Measurements from ENCODE around the gene PVALEF. TPM values are rescaled to one million over a fixed set of nuclear protein-coding genes. Genes with fewer than 3 reads are reported as not detected.

PVALEF gene
- total RNA-seq, 4 donors from 2014 or later: not detected

GRCh38 chr17:81180836-81181810 is 15.8 kb downstream of the PVALEF start:
- no peak for TF ChIP-seq POLR2AphosphoS5 (IDR thresholded peaks at IDR 0.05)
- Histone ChIP-seq H3K27ac (no peak overlapping the region), H3K4me3 (no peak overlapping the region), H3K36me3 (no peaks in the 10 kb centered on the region), H3K27me3 (peaks cover 16% of the 10 kb centered on the region), H3K4me1 (no peaks in the 10 kb centered on the region), H3K9me3 (no peaks in the 10 kb centered on the region)
- WGBS: 91% methylated on average over 29 of the region's 49 CpGs
- no peak for DNase-seq (ENCODE audit: low spot score in 2 of 2)

GRCh38 chr17:81181811-81182185 is 16.5 kb downstream of the PVALEF start:
- no CpG with 5 or more reads among the region's 19 CpGs for WGBS
- TF ChIP-seq CTCF (IDR thresholded peaks at IDR 0.05): no peak
- TF ChIP-seq EP300 (IDR thresholded peaks at IDR 0.05): no peak
- TF ChIP-seq POLR2A (IDR thresholded peaks at IDR 0.05): no peak
- no peak for TF ChIP-seq POLR2AphosphoS5 (IDR thresholded peaks at IDR 0.05)
- peaks cover 16% of the 10 kb centered on the region for H3K27me3 ChIP-seq
- no peaks in the 10 kb centered on the region for H3K36me3 ChIP-seq
- H3K4me1 ChIP-seq: no peaks in the 10 kb centered on the region
- no peak for DNase-seq (ENCODE audit: low spot score in 2 of 2)
- no peaks in the 10 kb centered on the region for H3K9me3 ChIP-seq
- H3K27ac ChIP-seq: no peak overlapping the region
- no peak overlapping the region for H3K4me3 ChIP-seq

- 68% methylated on average over 5 of the region's 5 CpGs for WGBS
- no peak for DNase-seq (ENCODE audit: low spot score in 2 of 2)
- no peak overlapping the region for H3K27ac ChIP-seq
- H3K36me3 ChIP-seq: no peaks in the 10 kb centered on the region
- no peak for TF ChIP-seq POLR2AphosphoS5 (IDR thresholded peaks at IDR 0.05)
- no peak for TF ChIP-seq EP300 (IDR thresholded peaks at IDR 0.05)
- no peak for TF ChIP-seq CTCF (IDR thresholded peaks at IDR 0.05)
- no peak for TF ChIP-seq POLR2A (IDR thresholded peaks at IDR 0.05)
- no peaks in the 10 kb centered on the region for H3K9me3 ChIP-seq
- H3K4me1 ChIP-seq: no peaks in the 10 kb centered on the region
- H3K27me3 ChIP-seq: peaks cover 16% of the 10 kb centered on the region
- no peak overlapping the region for H3K4me3 ChIP-seq
Measured at GRCh38 chr17:81182596-81182995, 17.3 kb downstream of the PVALEF start.

GRCh38 chr17:81183316-81183715 is 18.0 kb downstream of the PVALEF start:
- H3K27ac ChIP-seq: no peak overlapping the region
- H3K4me1 ChIP-seq: no peaks in the 10 kb centered on the region
- TF ChIP-seq POLR2AphosphoS5 (IDR thresholded peaks at IDR 0.05): no peak
- no peak for TF ChIP-seq CTCF (IDR thresholded peaks at IDR 0.05)
- no peak for TF ChIP-seq POLR2A (IDR thresholded peaks at IDR 0.05)
- TF ChIP-seq EP300 (IDR thresholded peaks at IDR 0.05): no peak
- no peak overlapping the region for H3K4me3 ChIP-seq
- H3K36me3 ChIP-seq: no peaks in the 10 kb centered on the region
- H3K9me3 ChIP-seq: no peaks in the 10 kb centered on the region
- H3K27me3 ChIP-seq: peaks cover 16% of the 10 kb centered on the region
- no peak for DNase-seq (ENCODE audit: low spot score in 2 of 2)
- 91% methylated on average over 4 of the region's 10 CpGs for WGBS

DNA sequence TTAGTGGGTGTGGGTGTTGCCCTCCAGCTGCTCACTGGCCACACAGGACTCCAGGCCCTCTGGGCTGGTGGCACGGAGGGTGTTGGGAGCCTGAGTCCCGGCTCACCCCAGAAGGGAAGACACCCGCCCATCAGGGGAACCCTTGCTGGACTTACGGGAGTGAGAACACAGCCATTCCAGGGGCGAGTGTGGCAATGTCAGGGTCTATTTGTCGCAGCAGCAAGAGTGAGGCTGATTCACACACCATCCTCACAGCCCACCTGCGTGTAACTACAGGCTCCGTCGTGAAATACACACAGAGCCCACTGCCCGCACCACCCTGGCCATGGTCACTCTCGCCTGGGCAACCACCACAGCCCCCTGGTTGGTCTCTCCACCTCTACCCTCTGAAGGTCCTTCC is 18.5 kb downstream of the PVALEF start:
- no peaks in the 10 kb centered on the region for H3K36me3 ChIP-seq
- WGBS: 93% methylated on average over 3 of the region's 11 CpGs
- DNase-seq (ENCODE audit: low spot score in 2 of 2): no peak
- no peaks in the 10 kb centered on the region for H3K4me1 ChIP-seq
- TF ChIP-seq POLR2A (IDR thresholded peaks at IDR 0.05): no peak
- no peak for TF ChIP-seq POLR2AphosphoS5 (IDR thresholded peaks at IDR 0.05)
- TF ChIP-seq EP300 (IDR thresholded peaks at IDR 0.05): no peak
- TF ChIP-seq CTCF (IDR thresholded peaks at IDR 0.05): no peak
- no peaks in the 10 kb centered on the region for H3K9me3 ChIP-seq
- H3K4me3 ChIP-seq: no peak overlapping the region
- peaks cover 16% of the 10 kb centered on the region for H3K27me3 ChIP-seq
- no peak overlapping the region for H3K27ac ChIP-seq
